HG03558 (cell line): ENCODE measurements around the gene RHBDF2.

ENCODE experiments used
- ATAC-seq: cut with Tn5 transposase; IDR thresholded peaks from one replicate; pipeline ENCODE4 v1.9.1; 2021; ENCODE audit warnings: moderate number of reproducible peaks; ENCODE audit not compliant: unreplicated experiment; ENCODE audit errors: extremely low read depth

Gene RHBDF2

GRCh38 chr17:76469076-76469990 is 31.9 kb downstream of the RHBDF2 start:
- ATAC-seq: no peak

- no peak for ATAC-seq
These were observed 32.6 kb downstream of the RHBDF2 start for GRCh38 chr17:76468634-76469010.

- ATAC-seq: no peak
These were observed 33.2 kb downstream of the RHBDF2 start for GRCh38 chr17:76467809-76468633.

- ATAC-seq: no peak
These were observed 33.9 kb downstream of the RHBDF2 start, which contains the start of gene AANAT for GRCh38 chr17:76467366-76467765. TSS of gene AANAT (plus strand) at chr17:76467603. CDS start at chr17:76468747, 1,144 bp downstream.

- no peak for ATAC-seq
These were observed 34.5 kb downstream of the RHBDF2 start for GRCh38 chr17:76466775-76467130.

- no peak for ATAC-seq
These were observed 38.5 kb downstream of the RHBDF2 start for GRCh38 chr17:76462556-76463290.

GRCh38 chr17:76461765-76462555 is 39.3 kb downstream of the RHBDF2 start:
- no peak for ATAC-seq

GRCh38 chr17:76459674-76460073 is 41.5 kb downstream of the RHBDF2 start:
- no peak for ATAC-seq

- ATAC-seq: no peak
These were observed 42.4 kb downstream of the RHBDF2 start for GRCh38 chr17:76458580-76459490.

GRCh38 chr17:76453431-76453743 is 47.8 kb downstream of the RHBDF2 start:
- ATAC-seq: no peak

GRCh38 chr17:76452660-76453430 is 48.4 kb downstream of the RHBDF2 start, which contains the start of gene UBE2O:
TSS of gene UBE2O (minus strand) at chr17:76453152. CDS start at chr17:76453141, 11 bp downstream.
- no peak for ATAC-seq

- no peak for ATAC-seq
These were observed 49.0 kb downstream of the RHBDF2 start for GRCh38 chr17:76452127-76452659.

GRCh38 chr17:76451506-76451905 is 49.7 kb downstream of the RHBDF2 start:
- no peak for ATAC-seq

- ATAC-seq: no peak
These were observed 52.1 kb downstream of the RHBDF2 start for GRCh38 chr17:76449126-76449525.

- ATAC-seq: no peak
These were observed 53.1 kb downstream of the RHBDF2 start for GRCh38 chr17:76447931-76448652.

GRCh38 chr17:76446449-76447231 is 54.6 kb downstream of the RHBDF2 start:
- ATAC-seq: no peak
